HCT116 (cell line): Measurements from ENCODE around the gene DUSP16. TPM values are rescaled to one million over a fixed set of nuclear protein-coding genes. Genes with fewer than 3 reads are reported as not detected.

Experiments used
- ATAC-seq: fragments of 200-7000 bp; cut with Tn5 transposase; 2 replicates; pipeline ENCODE4 v1.9.1; 2020; ENCODE audit warnings: mild to moderate bottlenecking, moderate library complexity
- BruUV-seq: library from RNA; stranded (reverse); fragments of 400-500 nt; replicated peaks from 2 replicates; lab custom pipeline; 2021; lab: Mats Ljungman, UMichigan
- CTCF ChIA-PET: fragments of 300-600 bp; sonication (Branson Sonifier 250); formaldehyde crosslinking; loops from one replicate; lab custom pipeline; 2021; ENCODE audit warnings: antibody characterized with exemption; lab: Charles Lee
- POLR2A ChIA-PET: fragments of 300-600, 350-600 bp; sonication (Branson Sonifier 250); formaldehyde crosslinking; loops from one replicate; lab custom pipeline; 2021; ENCODE audit warnings: antibody characterized with exemption; lab: Charles Lee
- RAD21 ChIA-PET, 2 experiments: fragments of 300-600 bp; sonication (Branson Sonifier 250); formaldehyde crosslinking; loops; one replicate each; lab custom pipeline; 2023; ENCODE audit warnings: low total read pairs in 2 of 2; ENCODE audit not compliant: uncharacterized antibody in 2 of 2, unreplicated experiment in 2 of 2, low non-redundant PET in 1 of 2; lab: Charles Lee
- DNase-seq: peaks from one replicate; pipeline ENCODE4 v3.0.0-alpha.2; 2010; ENCODE audit warnings: low read depth, low spot score
- H2AFZ ChIP-seq: fragments of 200-600 bp; shearing (Covaris generic), sonication (generic); 2 replicates; pipeline ENCODE4 v1.6.1; 2017; ENCODE audit warnings: low read depth, mixed run types, mixed read lengths, antibody characterized with exemption, low read length; ENCODE audit not compliant: poor library complexity, severe bottlenecking
- H3K27ac ChIP-seq: 2 replicates; pipeline ENCODE4 v1.5.1; 2012; ENCODE audit warnings: low read depth, low read length
- H3K27me3 ChIP-seq: fragments of 200-600 bp; sonication (generic); 2 replicates; pipeline ENCODE4 v1.6.1; 2016; ENCODE audit warnings: mixed run types, low read length, mixed read lengths; ENCODE audit not compliant: insufficient read depth
- H3K36me3 ChIP-seq, 2 experiments: fragments of 200-500 bp in 1 of 2; fragments of 200-600 bp in 1 of 2; sonication (Bioruptor generic) in 1 of 2; sonication (generic) in 1 of 2; 2 replicates each; pipeline versions ENCODE4 v1.5.1 to v1.6.1; 2014 to 2016; ENCODE audit warnings: low read length in 2 of 2, inconsistent platforms in 1 of 2, mixed read lengths in 1 of 2, mixed run types in 1 of 2; ENCODE audit not compliant: insufficient read depth in 2 of 2, control insufficient read depth in 1 of 2
- H3K4me1 ChIP-seq, 2 experiments: fragments of 200-600 bp in 1 of 2; sonication (generic) in 1 of 2; 2 replicates each; pipeline versions ENCODE4 v1.5.1 to v1.6.1; 2012 to 2017; ENCODE audit warnings: low read length in 2 of 2, inconsistent platforms in 1 of 2, mild to moderate bottlenecking in 1 of 2, mixed read lengths in 1 of 2, mixed run types in 1 of 2, moderate library complexity in 1 of 2; ENCODE audit not compliant: insufficient read depth in 2 of 2, control insufficient read depth in 1 of 2
- H3K4me2 ChIP-seq: fragments of 200-600 bp; sonication (generic); 2 replicates; pipeline ENCODE4 v1.6.1; 2017; ENCODE audit warnings: mixed run types, low read length, mixed read lengths
- H3K4me3 ChIP-seq, 2 experiments: fragments of 200-600 bp in 1 of 2; sonication (generic) in 1 of 2; replicated peaks in 1 of 2; 2 replicates each; pipeline ENCODE4 v1.5.1; 2011 to 2016; ENCODE audit warnings: low read length in 2 of 2, control low read depth in 1 of 2, low read depth in 1 of 2, mild to moderate bottlenecking in 1 of 2, mixed read lengths in 1 of 2, mixed run types in 1 of 2
- H3K79me2 ChIP-seq: fragments of 200-600 bp; sonication (generic); 2 replicates; pipeline ENCODE4 v1.6.1; 2017; ENCODE audit warnings: mild to moderate bottlenecking, mixed run types, low read length, moderate library complexity, mixed read lengths; ENCODE audit not compliant: insufficient read depth
- H3K9ac ChIP-seq: fragments of 200-600 bp; sonication (generic); 2 replicates; pipeline ENCODE4 v1.6.1; 2016; ENCODE audit warnings: low read length, mixed read lengths
- H3K9me2 ChIP-seq: fragments of 200-600 bp; sonication (generic), shearing (Covaris generic); 2 replicates; pipeline ENCODE4 v1.6.1; 2017; ENCODE audit warnings: mixed run types, mild to moderate bottlenecking, moderate library complexity; ENCODE audit not compliant: insufficient read depth
- H3K9me3 ChIP-seq, 2 experiments: fragments of 200-500 bp in 1 of 2; fragments of 200-600 bp in 1 of 2; sonication (Bioruptor generic) in 1 of 2; sonication (generic) in 1 of 2; 2 replicates each; pipeline ENCODE4 v1.6.1; 2014 to 2017; ENCODE audit warnings: low read length in 2 of 2, mixed read lengths in 2 of 2, inconsistent platforms in 1 of 2, low read depth in 1 of 2, mild to moderate bottlenecking in 1 of 2, mixed run types in 1 of 2, moderate library complexity in 1 of 2; ENCODE audit not compliant: control insufficient read depth in 1 of 2, insufficient read depth in 1 of 2
- H4K20me1 ChIP-seq: fragments of 200-600 bp; sonication (generic), shearing (Covaris generic); 2 replicates; pipeline ENCODE4 v1.6.1; 2017; ENCODE audit warnings: mixed run types, mild to moderate bottlenecking, moderate library complexity; ENCODE audit not compliant: insufficient read depth
- CBX3 ChIP-seq: IDR thresholded peaks from 2 replicates; pipeline ENCODE4 v1.6.1; 2012; ENCODE audit warnings: low read depth
- CEBPB ChIP-seq: IDR thresholded peaks from 2 replicates; pipeline ENCODE4 v1.6.1; 2012; ENCODE audit warnings: low read depth
- ELF1 ChIP-seq: IDR thresholded peaks from 2 replicates; pipeline ENCODE4 v1.6.1; 2012; ENCODE audit warnings: low read depth, borderline replicate concordance
- EZH2 ChIP-seq: fragments of 200-600 bp; sonication (generic); IDR thresholded peaks from 2 replicates; pipeline ENCODE4 v1.6.1; 2017; ENCODE audit warnings: antibody characterized with exemption, mixed run types
- EZH2phosphoT487 ChIP-seq: fragments of 200-600 bp; IDR thresholded peaks from 2 replicates; pipeline ENCODE4 v1.6.1; 2018; ENCODE audit warnings: antibody characterized with exemption, borderline replicate concordance
- FOSL1 ChIP-seq: IDR thresholded peaks from 2 replicates; pipeline ENCODE4 v1.6.1; 2012; ENCODE audit warnings: low read depth
- MAX ChIP-seq: IDR thresholded peaks from 2 replicates; pipeline ENCODE4 v1.6.1; 2012
- POLR2A ChIP-seq: IDR thresholded peaks from 2 replicates; pipeline ENCODE4 v1.7.0; 2011; ENCODE audit warnings: borderline replicate concordance; ENCODE audit not compliant: insufficient read depth, insufficient read length; ENCODE audit errors: extremely low read depth
- POLR2AphosphoS5 ChIP-seq: IDR thresholded peaks from 2 replicates; pipeline ENCODE4 v1.6.1; 2011; ENCODE audit warnings: mild to moderate bottlenecking, low read depth, low read length, moderate library complexity
- RAD21 ChIP-seq: IDR thresholded peaks from 2 replicates; pipeline ENCODE4 v1.6.1; 2012; ENCODE audit warnings: low read depth, mild to moderate bottlenecking
- SP1 ChIP-seq: IDR thresholded peaks from 2 replicates; pipeline ENCODE4 v1.6.1; 2012; ENCODE audit warnings: low read depth
- SRF ChIP-seq: IDR thresholded peaks from 2 replicates; pipeline ENCODE4 v1.6.1; 2012; ENCODE audit warnings: low read depth
- ZFX ChIP-seq: fragments of 450-650 bp; IDR thresholded peaks from 2 replicates; pipeline ENCODE4 v1.6.1; 2017
- ZNF274 ChIP-seq: fragments of 200-500 bp; sonication (Bioruptor generic); IDR thresholded peaks from 2 replicates; pipeline ENCODE4 v1.6.1; 2014; ENCODE audit warnings: mild to moderate bottlenecking, low read depth, low read length, inconsistent platforms
- intact Hi-C: fragments of 100-400 bp; cut with micrococcal nuclease; formaldehyde crosslinking; loops from 2 replicates; pipeline ENCODE4 v1.10.0; 2022
- total RNA-seq: library from RNA; stranded (reverse); gene quantifications from one replicate; pipeline ENCODE4 v1.2.1, GENCODE V29; 2021; ENCODE audit not compliant: unreplicated experiment
- TF ChIP-seq, protein P1 (sequence below): IDR thresholded peaks from 2 replicates; pipeline ENCODE4 v1.6.1; 2012
- TF ChIP-seq, protein P2 (sequence below): IDR thresholded peaks from 2 replicates; pipeline ENCODE4 v1.6.1; 2012; ENCODE audit warnings: low read depth
- TF ChIP-seq, protein P3 (sequence below): IDR thresholded peaks from 2 replicates; pipeline ENCODE4 v1.6.1; 2011; ENCODE audit warnings: mild to moderate bottlenecking, low read length, moderate library complexity; ENCODE audit not compliant: insufficient replicate concordance; ENCODE audit errors: extremely low read depth
- TF ChIP-seq, protein P4 (sequence below), 3 experiments: fragments of 200-600 bp in 1 of 3; sonication (generic) in 1 of 3; IDR thresholded peaks in 2 of 3; conservative IDR thresholded peaks in 1 of 3; 2 replicates each; pipeline ENCODE4 v1.5.1; 2012 to 2017; ENCODE audit warnings: low read depth in 2 of 3, low read length in 2 of 3, antibody characterized with exemption in 1 of 3, borderline replicate concordance in 1 of 3, control low read depth in 1 of 3, mild to moderate bottlenecking in 1 of 3, mixed read lengths in 1 of 3, mixed run types in 1 of 3, moderate library complexity in 1 of 3; ENCODE audit not compliant: insufficient read depth in 1 of 3

Gene DUSP16
- total RNA-seq, 1 experiment from 2014 or later = 13.4 TPM

DNA sequence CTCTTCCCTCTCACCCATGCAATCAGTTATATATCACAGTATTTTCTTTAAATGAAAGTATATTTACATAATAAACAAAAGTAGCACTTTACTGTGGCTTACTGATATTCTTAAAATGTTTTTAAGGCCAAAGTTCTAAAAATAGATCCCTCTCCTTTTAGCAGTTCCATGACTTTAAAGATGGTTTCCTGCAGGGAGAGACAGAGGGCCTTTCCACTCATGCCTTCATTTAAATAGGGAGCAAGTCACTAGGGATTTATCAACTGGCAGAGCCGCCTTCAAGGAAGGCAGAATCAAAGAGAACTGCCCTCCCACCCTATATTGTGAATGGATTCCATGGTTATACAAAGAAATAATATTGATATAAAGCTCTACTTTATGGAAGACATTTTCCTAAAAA lies 55.5 kb downstream of the DUSP16 start:
- no peaks in the 10 kb centered on the region for H3K9me3 ChIP-seq
- H3K4me1 ChIP-seq = 0 out of 4 replicates have a peak, but pooled peaks cover 0 to 4% of the 10 kb centered on the region in 2 experiments
- no peaks in the 10 kb centered on the region for H3K36me3 ChIP-seq
- TF ChIP-seq, protein P1, sequence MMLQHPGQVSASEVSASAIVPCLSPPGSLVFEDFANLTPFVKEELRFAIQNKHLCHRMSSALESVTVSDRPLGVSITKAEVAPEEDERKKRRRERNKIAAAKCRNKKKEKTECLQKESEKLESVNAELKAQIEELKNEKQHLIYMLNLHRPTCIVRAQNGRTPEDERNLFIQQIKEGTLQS = no peak
- TF ChIP-seq, protein P2, sequence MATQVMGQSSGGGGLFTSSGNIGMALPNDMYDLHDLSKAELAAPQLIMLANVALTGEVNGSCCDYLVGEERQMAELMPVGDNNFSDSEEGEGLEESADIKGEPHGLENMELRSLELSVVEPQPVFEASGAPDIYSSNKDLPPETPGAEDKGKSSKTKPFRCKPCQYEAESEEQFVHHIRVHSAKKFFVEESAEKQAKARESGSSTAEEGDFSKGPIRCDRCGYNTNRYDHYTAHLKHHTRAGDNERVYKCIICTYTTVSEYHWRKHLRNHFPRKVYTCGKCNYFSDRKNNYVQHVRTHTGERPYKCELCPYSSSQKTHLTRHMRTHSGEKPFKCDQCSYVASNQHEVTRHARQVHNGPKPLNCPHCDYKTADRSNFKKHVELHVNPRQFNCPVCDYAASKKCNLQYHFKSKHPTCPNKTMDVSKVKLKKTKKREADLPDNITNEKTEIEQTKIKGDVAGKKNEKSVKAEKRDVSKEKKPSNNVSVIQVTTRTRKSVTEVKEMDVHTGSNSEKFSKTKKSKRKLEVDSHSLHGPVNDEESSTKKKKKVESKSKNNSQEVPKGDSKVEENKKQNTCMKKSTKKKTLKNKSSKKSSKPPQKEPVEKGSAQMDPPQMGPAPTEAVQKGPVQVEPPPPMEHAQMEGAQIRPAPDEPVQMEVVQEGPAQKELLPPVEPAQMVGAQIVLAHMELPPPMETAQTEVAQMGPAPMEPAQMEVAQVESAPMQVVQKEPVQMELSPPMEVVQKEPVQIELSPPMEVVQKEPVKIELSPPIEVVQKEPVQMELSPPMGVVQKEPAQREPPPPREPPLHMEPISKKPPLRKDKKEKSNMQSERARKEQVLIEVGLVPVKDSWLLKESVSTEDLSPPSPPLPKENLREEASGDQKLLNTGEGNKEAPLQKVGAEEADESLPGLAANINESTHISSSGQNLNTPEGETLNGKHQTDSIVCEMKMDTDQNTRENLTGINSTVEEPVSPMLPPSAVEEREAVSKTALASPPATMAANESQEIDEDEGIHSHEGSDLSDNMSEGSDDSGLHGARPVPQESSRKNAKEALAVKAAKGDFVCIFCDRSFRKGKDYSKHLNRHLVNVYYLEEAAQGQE = no peak
- no peak for TF ChIP-seq SP1
- no peak for TF ChIP-seq CEBPB
- TF ChIP-seq SRF = no peak
- TF ChIP-seq FOSL1 = no peak
- no peak for TF ChIP-seq ZFX
- no peak for TF ChIP-seq EZH2phosphoT487
- no peak for TF ChIP-seq CBX3
- TF ChIP-seq EZH2 = no peak
- no peak for TF ChIP-seq MAX
- TF ChIP-seq POLR2AphosphoS5 = no peak
- TF ChIP-seq ELF1 = no peak
- TF ChIP-seq, protein P3, sequence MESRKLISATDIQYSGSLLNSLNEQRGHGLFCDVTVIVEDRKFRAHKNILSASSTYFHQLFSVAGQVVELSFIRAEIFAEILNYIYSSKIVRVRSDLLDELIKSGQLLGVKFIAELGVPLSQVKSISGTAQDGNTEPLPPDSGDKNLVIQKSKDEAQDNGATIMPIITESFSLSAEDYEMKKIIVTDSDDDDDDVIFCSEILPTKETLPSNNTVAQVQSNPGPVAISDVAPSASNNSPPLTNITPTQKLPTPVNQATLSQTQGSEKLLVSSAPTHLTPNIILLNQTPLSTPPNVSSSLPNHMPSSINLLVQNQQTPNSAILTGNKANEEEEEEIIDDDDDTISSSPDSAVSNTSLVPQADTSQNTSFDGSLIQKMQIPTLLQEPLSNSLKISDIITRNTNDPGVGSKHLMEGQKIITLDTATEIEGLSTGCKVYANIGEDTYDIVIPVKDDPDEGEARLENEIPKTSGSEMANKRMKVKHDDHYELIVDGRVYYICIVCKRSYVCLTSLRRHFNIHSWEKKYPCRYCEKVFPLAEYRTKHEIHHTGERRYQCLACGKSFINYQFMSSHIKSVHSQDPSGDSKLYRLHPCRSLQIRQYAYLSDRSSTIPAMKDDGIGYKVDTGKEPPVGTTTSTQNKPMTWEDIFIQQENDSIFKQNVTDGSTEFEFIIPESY = no peak
- no peak for TF ChIP-seq POLR2A
- no peak for TF ChIP-seq RAD21
- TF ChIP-seq, protein P4, sequence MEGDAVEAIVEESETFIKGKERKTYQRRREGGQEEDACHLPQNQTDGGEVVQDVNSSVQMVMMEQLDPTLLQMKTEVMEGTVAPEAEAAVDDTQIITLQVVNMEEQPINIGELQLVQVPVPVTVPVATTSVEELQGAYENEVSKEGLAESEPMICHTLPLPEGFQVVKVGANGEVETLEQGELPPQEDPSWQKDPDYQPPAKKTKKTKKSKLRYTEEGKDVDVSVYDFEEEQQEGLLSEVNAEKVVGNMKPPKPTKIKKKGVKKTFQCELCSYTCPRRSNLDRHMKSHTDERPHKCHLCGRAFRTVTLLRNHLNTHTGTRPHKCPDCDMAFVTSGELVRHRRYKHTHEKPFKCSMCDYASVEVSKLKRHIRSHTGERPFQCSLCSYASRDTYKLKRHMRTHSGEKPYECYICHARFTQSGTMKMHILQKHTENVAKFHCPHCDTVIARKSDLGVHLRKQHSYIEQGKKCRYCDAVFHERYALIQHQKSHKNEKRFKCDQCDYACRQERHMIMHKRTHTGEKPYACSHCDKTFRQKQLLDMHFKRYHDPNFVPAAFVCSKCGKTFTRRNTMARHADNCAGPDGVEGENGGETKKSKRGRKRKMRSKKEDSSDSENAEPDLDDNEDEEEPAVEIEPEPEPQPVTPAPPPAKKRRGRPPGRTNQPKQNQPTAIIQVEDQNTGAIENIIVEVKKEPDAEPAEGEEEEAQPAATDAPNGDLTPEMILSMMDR (IDR thresholded peaks at IDR 0.05 in 2 of 3, conservative IDR thresholded peaks at IDR 0.05 in 1 of 3; ENCODE audit: borderline replicate concordance in 1 of 3, insufficient read depth in 1 of 3, low read depth in 2 of 3, low read length in 2 of 3) = no peak
- no peak for TF ChIP-seq ZNF274
- H3K27ac ChIP-seq = no peak overlapping the region
- no TSS peak for BruUV-seq
- ChIA-PET RAD21 (no interaction called here), POLR2A (no interaction called here), CTCF (no interaction called here)
- no peak overlapping the region for H3K9ac ChIP-seq
- no peak overlapping the region for H2AFZ ChIP-seq
- no peaks in the 10 kb centered on the region for H3K9me2 ChIP-seq
- DNase-seq (no peak), ATAC-seq (no peak)
- H3K4me2 ChIP-seq = no peak overlapping the region
- intact Hi-C loops = no loop called here
- no peak overlapping the region for H3K4me3 ChIP-seq
- H3K27me3 ChIP-seq = no peaks in the 10 kb centered on the region
- no peaks in the 10 kb centered on the region for H4K20me1 ChIP-seq
- H3K79me2 ChIP-seq = no peaks in the 10 kb centered on the region; the same call in 1 of the 2 replicates
